NT2/D1 (cell line): ENCODE data around the gene HJURP.

ENCODE experiments used
- SUZ12 ChIP-seq: IDR thresholded peaks from 2 replicates; pipeline ENCODE4 v1.6.1; 2011; ENCODE audit not compliant: insufficient read length, insufficient read depth; ENCODE audit errors: extremely low read depth
- YY1 ChIP-seq: IDR thresholded peaks from 2 replicates; pipeline ENCODE4 v1.6.1; 2011; ENCODE audit not compliant: insufficient read length, insufficient read depth
- ZNF274 ChIP-seq: IDR thresholded peaks from 2 replicates; pipeline ENCODE4 v1.6.1; 2011; ENCODE audit warnings: mild to moderate bottlenecking, low read depth, low read length

DNA sequence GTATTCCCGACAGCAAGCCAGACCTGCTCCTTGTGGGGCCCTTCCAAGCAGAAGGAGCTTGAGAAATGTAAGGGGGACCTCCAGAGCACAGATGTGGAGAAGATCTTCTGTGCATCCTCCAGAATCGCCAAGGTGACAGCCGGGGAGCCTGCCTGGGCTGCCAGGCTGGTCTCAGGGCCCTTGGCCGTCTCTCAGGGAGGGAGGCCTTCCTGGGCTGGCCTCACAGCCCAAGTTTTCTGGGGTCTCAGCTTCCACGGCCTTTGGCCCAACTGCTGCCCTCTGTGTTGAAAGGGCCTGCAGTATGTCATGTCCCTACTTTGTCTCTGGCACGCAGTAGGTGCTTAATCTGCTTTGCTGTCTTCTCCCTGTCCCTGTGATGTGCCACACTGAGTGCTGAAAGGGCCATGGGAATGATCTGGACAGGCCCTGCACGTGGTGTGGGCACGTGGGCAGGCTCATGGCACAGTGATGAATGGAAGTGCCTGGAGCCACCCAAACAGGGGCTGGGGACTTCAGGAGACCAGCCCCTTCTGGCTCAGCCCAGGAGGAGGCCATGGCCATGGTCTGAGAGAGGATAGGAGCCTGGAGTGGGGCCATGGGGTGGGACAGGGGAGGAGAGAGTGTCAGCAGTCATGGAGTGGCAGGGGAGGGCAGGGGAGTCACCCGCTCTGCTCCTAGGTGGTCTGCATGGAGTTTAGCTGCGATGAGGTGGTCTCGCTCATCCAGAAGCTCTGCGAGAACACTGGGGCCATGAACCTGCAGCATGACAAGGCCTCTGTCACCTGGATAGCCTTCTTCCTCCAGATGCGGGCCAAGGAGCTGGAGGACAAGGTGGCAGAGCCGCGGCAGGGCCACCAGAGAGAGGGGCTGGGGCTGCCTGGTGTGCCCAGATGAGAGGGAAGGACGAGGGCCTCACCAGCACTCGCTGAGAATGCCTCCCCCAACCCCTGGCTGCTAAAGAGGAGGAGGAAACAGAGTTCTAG is 35.4 kb downstream of the HJURP start:
- no peak for TF ChIP-seq ZNF274
- TF ChIP-seq SUZ12: no peak
- no peak for TF ChIP-seq YY1
